GM19239 (cell line): ENCODE measurements around the gene NR2F1-AS1.

Source experiments
- DNase-seq: peaks from one replicate; pipeline ENCODE4 v3.0.0; 2011; ENCODE audit warnings: low spot score; ENCODE audit not compliant: insufficient read length
- FAIRE-seq: peaks from 2 replicates; lab custom pipeline; 2011; peaks lifted over from hg19 to GRCh38; lab: Jason Lieb, UNC

NR2F1-AS1 gene

GRCh38 chr5:93603793-93604643 lies 23.0 kb upstream of the NR2F1-AS1 start:
- FAIRE-seq (no peak), DNase-seq (no peak)

GRCh38 chr5:93603078-93603792 lies 22.2 kb upstream of the NR2F1-AS1 start:
- DNase-seq (no peak), FAIRE-seq (no peak)

DNA sequence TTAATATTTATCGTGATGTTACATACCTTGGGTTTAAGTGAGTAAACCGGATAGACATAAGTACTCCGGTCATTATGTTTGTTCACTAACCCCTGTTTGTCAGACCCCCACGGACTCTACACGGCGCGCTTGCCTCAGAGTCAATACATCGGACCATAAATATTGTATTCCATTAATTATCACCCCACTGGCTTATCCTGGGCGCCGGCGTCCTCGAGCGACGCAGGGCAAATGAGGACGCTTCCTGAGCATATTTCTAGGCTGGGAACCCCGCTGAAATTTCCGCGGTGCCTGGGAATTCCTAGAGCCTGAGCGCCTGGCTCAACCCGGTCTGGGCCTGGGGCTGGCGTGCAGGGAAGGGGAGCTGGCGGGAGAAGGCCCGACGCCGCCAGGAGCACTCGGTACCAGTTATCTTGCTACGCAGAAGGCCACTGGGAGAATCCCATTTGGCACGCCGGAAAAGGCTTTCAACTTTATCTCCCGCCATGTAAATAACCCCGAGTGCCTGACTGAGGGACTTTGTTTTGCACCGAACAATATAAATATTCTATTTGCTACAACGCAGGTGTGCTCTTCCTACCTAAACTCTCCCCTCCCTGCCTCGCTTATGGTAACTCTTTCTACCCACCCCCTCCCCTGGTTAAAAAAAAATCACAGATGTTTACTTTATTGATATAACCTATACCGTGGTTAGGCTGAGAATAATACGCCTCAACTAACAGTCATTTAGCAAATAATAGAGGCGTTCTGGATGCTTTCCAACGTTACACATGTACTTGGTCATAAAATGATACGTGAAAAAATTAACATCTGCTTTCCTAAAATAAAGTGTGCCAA lies 21.4 kb upstream of the NR2F1-AS1 start:
- DNase-seq: no peak

GRCh38 chr5:93601802-93602155 lies 20.8 kb upstream of the NR2F1-AS1 start:
- DNase-seq: no peak
- FAIRE-seq: peak; percentile 56

More for the DNA sequence above, 21.4 kb upstream of the NR2F1-AS1 start:
- FAIRE-seq: no peak

- FAIRE-seq: no peak
- no peak for DNase-seq
These were observed 20.2 kb upstream of the NR2F1-AS1 start for GRCh38 chr5:93601071-93601801.

GRCh38 chr5:93600409-93601070 lies 19.5 kb upstream of the NR2F1-AS1 start:
- DNase-seq: no peak
- FAIRE-seq: no peak

DNA sequence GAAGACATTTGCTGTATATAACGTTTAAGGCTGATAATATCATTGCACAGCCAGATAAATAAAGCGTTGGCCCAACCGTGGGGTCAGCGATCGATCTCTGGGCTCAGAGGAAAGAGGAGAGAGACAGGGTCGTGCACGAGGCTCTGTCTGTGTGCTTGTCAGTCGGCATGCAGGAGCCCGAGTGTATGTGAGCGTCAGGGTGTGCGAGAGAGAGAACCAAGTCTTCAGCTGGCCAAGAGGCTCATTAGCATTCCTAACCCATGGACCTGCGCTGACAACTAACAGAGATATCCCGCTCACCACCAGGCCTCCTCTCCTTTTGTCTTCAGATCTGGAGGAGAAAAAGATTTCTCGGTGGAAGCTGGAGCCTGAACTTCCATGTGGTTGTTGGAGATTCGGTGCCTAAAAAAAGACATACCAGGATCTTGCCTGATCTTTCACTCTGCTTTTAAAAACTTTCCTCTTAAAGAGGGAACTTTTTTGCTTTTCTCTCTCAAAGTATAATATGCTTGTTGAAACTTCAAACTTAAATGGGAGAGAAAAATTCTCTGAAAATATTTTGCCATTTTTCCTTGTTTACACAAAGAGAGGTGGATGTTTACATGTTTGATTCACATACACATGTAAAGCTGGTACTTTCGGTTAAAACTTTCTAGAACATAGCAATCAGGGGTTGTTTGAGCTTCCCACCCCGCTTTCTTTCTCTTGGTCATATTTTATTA lies 18.5 kb upstream of the NR2F1-AS1 start:
- DNase-seq: no peak
- FAIRE-seq: no peak

GRCh38 chr5:93599001-93599379 lies 18.0 kb upstream of the NR2F1-AS1 start:
- DNase-seq: no peak
- no peak for FAIRE-seq

GRCh38 chr5:93598091-93599000 lies 17.3 kb upstream of the NR2F1-AS1 start:
- no peak for DNase-seq
- FAIRE-seq: no peak

GRCh38 chr5:93596676-93597490 lies 15.9 kb upstream of the NR2F1-AS1 start:
- FAIRE-seq (no peak), DNase-seq (no peak)

GRCh38 chr5:93596310-93596675 lies 15.3 kb upstream of the NR2F1-AS1 start:
- FAIRE-seq (no peak), DNase-seq (no peak)

DNA sequence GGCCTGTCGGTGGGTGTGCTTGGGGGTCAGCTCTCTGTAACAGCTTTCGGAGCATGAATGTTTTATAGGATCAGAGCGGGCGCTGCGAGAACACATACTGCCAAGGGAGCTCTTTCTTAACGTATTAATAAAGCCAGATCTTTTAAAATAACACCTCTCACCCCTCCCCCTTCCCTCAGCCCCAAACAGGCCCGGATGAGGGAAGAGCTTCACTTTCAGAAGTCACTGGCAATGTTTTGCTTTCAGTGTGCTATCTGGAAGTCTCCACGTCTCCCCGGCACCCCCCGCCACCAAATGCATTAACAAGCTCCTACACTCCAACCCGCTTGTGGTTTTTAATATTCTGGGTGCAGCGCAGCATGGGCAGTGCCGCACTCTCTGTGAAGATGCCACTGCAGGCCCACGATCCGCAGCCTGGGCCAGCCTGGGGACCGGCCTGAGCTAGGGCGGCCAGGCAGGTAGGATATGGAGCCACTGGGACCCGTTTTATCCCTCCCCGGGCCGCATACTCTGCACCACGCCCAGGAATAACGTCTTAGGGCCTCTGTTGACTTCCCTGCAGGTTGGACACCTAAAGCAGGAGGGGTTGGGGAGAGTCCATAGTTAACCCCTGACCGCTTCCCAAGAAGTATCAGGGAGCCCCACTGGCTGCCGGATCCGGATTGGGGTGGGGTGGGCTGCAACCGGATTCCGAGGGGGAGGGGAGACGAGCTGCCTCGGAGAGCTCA lies 14.6 kb upstream of the NR2F1-AS1 start:
- FAIRE-seq (no peak), DNase-seq (no peak)

- FAIRE-seq: no peak
- no peak for DNase-seq
These were observed 13.8 kb upstream of the NR2F1-AS1 start for GRCh38 chr5:93594591-93595419.

DNA sequence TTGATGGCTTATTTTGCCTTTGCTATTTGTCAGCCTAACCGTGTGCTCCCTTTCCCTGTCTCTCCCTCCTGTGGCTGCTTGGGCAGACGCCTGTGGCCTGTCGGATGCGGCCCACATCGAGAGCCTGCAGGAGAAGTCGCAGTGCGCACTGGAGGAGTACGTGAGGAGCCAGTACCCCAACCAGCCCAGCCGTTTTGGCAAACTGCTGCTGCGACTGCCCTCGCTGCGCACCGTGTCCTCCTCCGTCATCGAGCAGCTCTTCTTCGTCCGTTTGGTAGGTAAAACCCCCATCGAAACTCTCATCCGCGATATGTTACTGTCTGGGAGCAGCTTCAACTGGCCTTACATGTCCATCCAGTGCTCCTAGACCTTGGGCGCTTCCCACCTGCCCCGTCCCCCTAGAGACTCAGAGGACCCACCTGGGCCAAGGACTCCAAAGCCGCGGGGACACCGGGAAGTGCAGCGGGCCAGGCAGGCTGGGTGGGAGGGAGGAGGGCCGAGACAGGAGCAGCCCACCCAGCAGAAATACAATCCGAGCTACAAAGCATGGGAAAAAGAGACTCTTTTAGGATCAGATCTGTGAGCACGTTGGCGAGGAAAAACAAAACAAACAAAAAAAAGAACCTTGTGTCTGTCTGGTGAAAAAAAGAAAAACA lies 12.6 kb upstream of the NR2F1-AS1 start:
- DNase-seq (no peak), FAIRE-seq (no peak)

GRCh38 chr5:93592883-93593282 lies 11.9 kb upstream of the NR2F1-AS1 start:
- DNase-seq (no peak), FAIRE-seq (no peak)
